ENCODE results near the gene ZSCAN10. TPM values are rescaled to one million over a fixed set of nuclear protein-coding genes. Genes with fewer than 3 reads are reported as not detected.
A peak's percentile ranks its signal among the peaks of the same experiment; 100 is the strongest.

The ZSCAN10 gene
- total and polyA plus RNA-seq, 7 donors = not detected

- WGBS, 2 donors = 81 to 83% methylated on average over 14 of the region's 14 CpGs
- Histone ChIP-seq H3K9me3 (no peaks in the 10 kb centered on the region), H3K36me3 (no peaks in the 10 kb centered on the region), H3K27ac (no peak overlapping the region), H3K4me3 (no peak overlapping the region), H3K27me3 (peaks cover 0 to 12% (median 0%) of the 10 kb centered on the region in 3 donors), H3K4me1 (peaks cover 0 to 32% (median 29%) of the 10 kb centered on the region in 4 donors)
- no peak for TF ChIP-seq POLR2AphosphoS5 (IDR thresholded peaks at IDR 0.05)
- no peak for TF ChIP-seq POLR2A (IDR thresholded peaks at IDR 0.05)
- TF ChIP-seq CTCF (IDR thresholded peaks at IDR 0.05) = no peak
- TF ChIP-seq EP300 (IDR thresholded peaks at IDR 0.05) = no peak
- no peak for DNase-seq
- intact Hi-C loops (cut with DNase I) = no loop called here
These were observed 38.6 kb downstream of the ZSCAN10 start for GRCh38 chr16:3060339-3061127.

DNA sequence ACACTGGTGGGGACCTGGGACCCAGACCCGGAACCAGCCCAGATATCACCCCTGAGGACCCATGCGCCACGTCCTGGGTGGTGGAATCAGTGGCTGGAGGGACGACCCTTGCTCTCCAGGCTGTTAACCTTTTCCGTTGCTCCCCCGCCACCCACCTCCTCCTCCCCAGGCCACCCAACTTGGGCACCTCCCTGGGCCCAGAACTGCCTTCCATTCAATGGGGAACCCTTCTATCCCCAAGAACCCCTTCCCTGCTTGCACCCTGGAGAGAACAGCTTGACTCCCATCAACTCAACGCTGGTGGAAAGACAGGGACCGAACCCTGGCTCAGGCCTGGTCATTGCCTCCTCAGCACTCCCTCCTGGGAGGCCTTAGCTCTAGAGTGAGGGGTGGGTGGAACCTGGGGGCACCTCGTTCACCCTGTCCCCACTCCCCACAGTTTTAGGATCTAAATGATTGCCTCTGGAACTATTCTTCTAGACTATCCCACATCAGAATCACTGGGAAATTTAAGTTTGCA is 39.3 kb downstream of the ZSCAN10 start:
- Histone ChIP-seq H3K27me3 (peaks cover 0 to 12% (median 0%) of the 10 kb centered on the region in 3 donors), H3K27ac (peak overlapping the region; percentile 65 to 74 (median 66)), H3K4me1 (peaks cover 0 to 25% (median 22%) of the 10 kb centered on the region in 4 donors), H3K36me3 (no peaks in the 10 kb centered on the region), H3K9me3 (no peaks in the 10 kb centered on the region), H3K4me3 (peak overlapping the region; percentile 70 to 91 (median 80))
- no peak for TF ChIP-seq POLR2AphosphoS5 (IDR thresholded peaks at IDR 0.05)
- TF ChIP-seq EP300 (IDR thresholded peaks at IDR 0.05) = no peak
- no peak for TF ChIP-seq POLR2A (IDR thresholded peaks at IDR 0.05)
- no peak for TF ChIP-seq CTCF (IDR thresholded peaks at IDR 0.05)
- DNase-seq = no peak
- 48 to 58% methylated on average over 9 of the region's 9 CpGs for WGBS, 2 donors
- intact Hi-C loops (cut with DNase I) = loop anchor here (2.0 kb wide), 2 partner anchors 69 to 107 kb away; no protein-coding TSS in a partner anchor

GRCh38 chr16:3059041-3059722 is 39.9 kb downstream of the ZSCAN10 start:
- H3K4me3 ChIP-seq = peak overlapping the region; percentile 70 to 91 (median 80)
- H3K36me3 ChIP-seq = no peaks in the 10 kb centered on the region
- TF ChIP-seq CTCF (IDR thresholded peaks at IDR 0.05) = peak; percentile 65 to 94 (median 81)
- TF ChIP-seq POLR2A (IDR thresholded peaks at IDR 0.05) = no peak
- TF ChIP-seq POLR2AphosphoS5 (IDR thresholded peaks at IDR 0.05) = peak in 2 of 4 donors; percentile 48 to 56
- 1% methylated on average over 67 of the region's 67 CpGs for WGBS, 2 donors
- DNase-seq = peak; percentile 91
- peak overlapping the region; percentile 65 to 74 (median 66) for H3K27ac ChIP-seq
- intact Hi-C loops (cut with DNase I) = loop anchor here (2.0 kb wide), 2 partner anchors 70 to 108 kb away; no protein-coding TSS in a partner anchor
- no peaks in the 10 kb centered on the region for H3K9me3 ChIP-seq
- H3K4me1 ChIP-seq = peaks cover 0 to 22% (median 19%) of the 10 kb centered on the region in 4 donors
- peaks cover 0 to 12% (median 0%) of the 10 kb centered on the region in 3 donors for H3K27me3 ChIP-seq

DNA sequence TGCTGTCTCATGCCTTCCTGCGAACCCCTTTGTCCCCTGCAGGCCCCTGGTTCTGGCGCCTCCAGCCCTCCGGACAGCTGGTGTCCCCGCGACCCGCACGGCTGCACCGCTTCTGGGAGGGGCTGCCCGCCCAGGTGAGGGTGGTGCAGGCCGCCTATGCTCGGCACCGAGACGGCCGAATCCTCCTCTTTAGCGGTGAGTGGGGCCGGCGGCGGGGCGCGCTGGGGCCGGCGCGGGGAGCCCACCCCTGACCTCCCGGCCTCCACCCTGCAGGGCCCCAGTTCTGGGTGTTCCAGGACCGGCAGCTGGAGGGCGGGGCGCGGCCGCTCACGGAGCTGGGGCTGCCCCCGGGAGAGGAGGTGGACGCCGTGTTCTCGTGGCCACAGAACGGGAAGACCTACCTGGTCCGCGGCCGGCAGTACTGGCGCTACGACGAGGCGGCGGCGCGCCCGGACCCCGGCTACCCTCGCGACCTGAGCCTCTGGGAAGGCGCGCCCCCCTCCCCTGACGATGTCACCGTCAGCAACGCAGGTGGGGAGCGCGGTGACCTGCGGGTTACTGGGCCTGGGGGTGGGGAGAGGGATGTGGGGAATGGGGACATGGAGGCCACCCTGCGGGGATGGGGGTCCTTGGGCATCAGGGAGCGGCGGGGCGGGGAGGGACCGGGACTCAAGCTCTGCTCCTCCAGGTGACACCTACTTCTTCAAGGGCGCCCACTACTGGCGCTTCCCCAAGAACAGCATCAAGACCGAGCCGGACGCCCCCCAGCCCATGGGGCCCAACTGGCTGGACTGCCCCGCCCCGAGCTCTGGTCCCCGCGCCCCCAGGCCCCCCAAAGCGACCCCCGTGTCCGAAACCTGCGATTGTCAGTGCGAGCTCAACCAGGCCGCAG is 40.7 kb downstream of the ZSCAN10 start:
- peaks cover 0 to 12% (median 0%) of the 10 kb centered on the region in 3 donors for H3K27me3 ChIP-seq
- intact Hi-C loops (cut with DNase I) = loop anchor here (2.0 kb wide), 2 partner anchors 70 to 108 kb away; no protein-coding TSS in a partner anchor
- H3K36me3 ChIP-seq = no peaks in the 10 kb centered on the region
- H3K4me1 ChIP-seq = peaks cover 0 to 22% (median 19%) of the 10 kb centered on the region in 4 donors
- no peaks in the 10 kb centered on the region for H3K9me3 ChIP-seq
- H3K4me3 ChIP-seq = peak overlapping the region; percentile 70 to 91 (median 80)
- peak; percentile 71 for DNase-seq
- H3K27ac ChIP-seq = peak overlapping the region in 3 of 4 donors; percentile 65 to 74 (median 67)
- no peak for TF ChIP-seq CTCF (IDR thresholded peaks at IDR 0.05)
- TF ChIP-seq EP300 (IDR thresholded peaks at IDR 0.05) = no peak
- TF ChIP-seq POLR2A (IDR thresholded peaks at IDR 0.05) = no peak
- TF ChIP-seq POLR2AphosphoS5 (IDR thresholded peaks at IDR 0.05) = no peak
- 3 to 6% methylated on average over 77 of the region's 77 CpGs for WGBS, 2 donors

All from sigmoid colon (tissue), 7 donors.